GM18520 (cell line): Measurements from ENCODE around the gene GOLGA6B.
A peak's percentile ranks its signal among the peaks of the same experiment; 100 is the strongest.
"Not testable (repeated sequence)": the region's sequence is repeated elsewhere in the genome, so short reads cannot be mapped to it uniquely, and the experiment has no call there.

Source experiments
- ATAC-seq: cut with Tn5 transposase; IDR thresholded peaks from one replicate; pipeline ENCODE4 v1.9.1; 2021; ENCODE audit not compliant: unreplicated experiment

GOLGA6B gene

GRCh38 chr15:72665706-72666105 lies 11.2 kb downstream of the GOLGA6B start:
- ATAC-seq, result not testable (repeated sequence)

DNA sequence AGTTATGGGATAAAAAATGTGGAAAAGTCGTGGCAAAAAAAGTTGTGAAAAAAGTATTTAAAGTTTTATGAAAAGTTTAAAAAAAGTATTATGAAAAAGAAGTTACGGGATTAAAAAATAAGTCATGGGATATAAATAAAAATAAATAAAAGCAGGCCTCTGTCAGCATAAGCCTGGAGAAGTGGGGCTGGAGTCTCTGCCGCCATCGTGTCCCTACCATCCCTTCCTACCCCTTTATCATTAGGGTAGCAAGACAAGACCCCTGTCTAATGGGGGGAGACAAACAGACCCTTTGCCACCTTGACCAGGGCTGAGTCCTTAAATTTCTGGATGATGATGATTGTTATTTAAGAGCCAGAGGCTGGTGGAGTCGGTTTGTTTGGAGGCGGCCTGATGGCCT lies 15.3 kb downstream of the GOLGA6B start:
- not testable (repeated sequence) for ATAC-seq

- peak; percentile 45 for ATAC-seq
Observed at GRCh38 chr15:72670656-72671352, 16.3 kb downstream of the GOLGA6B start.

DNA sequence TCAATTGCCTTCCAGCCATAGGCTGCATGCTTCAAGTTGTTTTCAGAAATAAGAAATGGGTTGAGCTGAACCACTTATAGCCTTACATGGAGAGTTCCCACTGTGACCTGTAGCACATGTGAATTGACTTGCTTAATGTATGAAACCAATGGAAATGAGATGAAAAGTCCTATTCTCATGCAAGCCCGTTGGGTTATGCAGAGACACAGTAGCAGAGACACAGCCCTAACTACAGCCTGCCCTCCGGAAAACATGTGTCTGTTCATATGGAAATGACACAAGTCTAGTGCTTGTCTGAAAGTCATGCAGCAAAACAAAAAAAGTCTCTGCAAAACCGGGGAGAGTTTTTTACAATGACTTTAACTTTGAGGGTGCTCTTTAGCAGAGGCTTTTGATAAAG lies 17.0 kb downstream of the GOLGA6B start:
- ATAC-seq, result no peak

GRCh38 chr15:72676838-72677237 lies 22.3 kb downstream of the GOLGA6B start:
- ATAC-seq, result no peak

DNA sequence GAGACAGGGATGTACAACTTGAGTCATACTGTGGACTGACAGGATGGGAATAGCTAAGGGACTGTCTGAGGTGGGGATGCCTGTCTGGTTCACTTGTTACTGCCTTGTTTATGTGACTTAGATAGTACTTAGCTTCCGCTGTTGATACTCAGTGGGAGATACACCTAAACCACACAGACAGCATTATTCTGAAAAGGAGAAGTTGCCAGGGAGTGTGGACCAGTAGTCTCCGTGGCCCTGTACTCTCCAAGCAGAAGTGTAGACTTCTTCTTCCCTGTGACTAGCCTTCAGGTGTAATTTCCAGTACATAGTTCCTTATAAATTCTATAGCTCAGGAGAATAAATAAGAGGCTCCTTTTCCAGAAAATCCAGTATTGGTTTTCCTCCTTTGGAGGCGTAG lies 26.4 kb downstream of the GOLGA6B start:
- ATAC-seq, result no peak

GRCh38 chr15:72682772-72683171 lies 28.3 kb downstream of the GOLGA6B start:
- no peak for ATAC-seq

DNA sequence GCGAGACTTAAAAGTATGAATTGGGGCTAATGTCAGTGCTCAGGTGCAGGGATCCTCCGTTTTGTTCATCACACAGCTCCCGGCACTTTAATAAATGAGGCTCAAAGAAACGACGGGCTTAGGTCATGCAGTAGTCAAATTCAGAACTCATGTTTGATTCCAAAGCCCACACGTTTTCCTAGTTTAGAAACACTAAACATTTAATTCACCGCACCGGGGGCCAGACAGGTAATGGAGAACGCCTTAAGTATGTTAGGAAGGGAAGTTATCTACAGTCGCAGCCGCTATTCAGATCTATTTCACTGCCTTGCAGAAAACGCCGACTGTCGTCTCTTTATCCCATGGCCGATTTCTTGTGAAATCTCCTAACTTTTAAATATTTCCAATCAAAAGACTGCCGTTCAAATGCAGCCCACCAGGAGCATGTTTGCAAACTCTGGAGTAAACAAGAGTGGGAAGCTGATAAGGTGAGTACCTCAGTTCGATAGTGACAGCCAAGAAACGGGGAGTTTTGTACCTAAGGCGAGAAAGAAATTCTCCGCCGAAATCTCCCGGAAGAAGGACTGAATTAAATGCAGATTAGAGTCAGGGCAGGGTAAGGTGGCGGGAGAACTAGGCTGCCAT lies 30.9 kb downstream of the GOLGA6B start:
- ATAC-seq, result no peak

GRCh38 chr15:72685925-72686794 lies 31.7 kb downstream of the GOLGA6B start, which contains the start of the genes BBS4 and HIGD2B:
Gene BBS4 (plus strand): TSS chr15:72686207. CDS start chr15:72686228, 21 bp downstream.
Gene HIGD2B (minus strand): TSS chr15:72686182. CDS start chr15:72676374, 9,808 bp downstream.
- ATAC-seq, result peak; percentile 81

GRCh38 chr15:72688697-72689096 lies 34.2 kb downstream of the GOLGA6B start:
- ATAC-seq, result no peak

DNA sequence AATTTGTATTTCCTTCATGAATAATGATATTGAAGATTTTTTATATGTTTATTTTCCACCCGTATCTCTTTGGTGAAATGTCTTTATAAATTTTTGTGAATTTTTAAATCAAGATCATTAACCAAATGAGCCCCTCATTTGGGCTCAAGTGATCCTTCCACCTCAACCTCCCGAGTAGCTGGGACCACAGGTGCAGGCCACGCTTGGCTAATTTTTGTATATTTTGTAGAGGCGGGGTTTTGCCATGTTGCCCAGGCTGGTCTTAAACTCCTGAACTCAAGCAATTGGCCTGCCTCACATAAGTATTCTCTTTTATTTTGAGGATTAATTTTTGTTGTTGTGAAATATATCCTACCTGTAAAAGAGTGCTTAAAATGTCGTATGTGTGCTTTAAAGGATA lies 36.4 kb downstream of the GOLGA6B start:
- ATAC-seq, result no peak

GRCh38 chr15:72698938-72699337 lies 44.4 kb downstream of the GOLGA6B start:
- ATAC-seq, result no peak

DNA sequence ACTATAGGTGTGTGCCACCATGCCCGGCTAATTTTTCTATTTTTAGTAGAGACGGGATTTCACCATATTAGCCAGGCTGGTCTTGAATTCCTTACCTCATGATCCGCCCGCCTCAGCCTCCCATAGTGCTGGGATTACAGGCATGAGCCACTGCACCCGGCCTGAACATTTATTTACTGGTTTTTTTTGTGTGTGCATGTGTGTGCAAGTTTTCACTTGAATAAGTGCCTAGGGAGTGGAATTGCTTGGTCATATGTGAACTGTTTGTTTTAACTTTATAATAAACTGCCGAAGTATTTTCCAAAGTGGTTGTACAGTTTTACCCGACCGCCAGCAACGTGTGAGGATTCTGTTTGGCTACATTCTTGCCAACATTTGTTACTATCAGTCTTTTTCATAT lies 45.6 kb downstream of the GOLGA6B start:
- ATAC-seq, result no peak

DNA sequence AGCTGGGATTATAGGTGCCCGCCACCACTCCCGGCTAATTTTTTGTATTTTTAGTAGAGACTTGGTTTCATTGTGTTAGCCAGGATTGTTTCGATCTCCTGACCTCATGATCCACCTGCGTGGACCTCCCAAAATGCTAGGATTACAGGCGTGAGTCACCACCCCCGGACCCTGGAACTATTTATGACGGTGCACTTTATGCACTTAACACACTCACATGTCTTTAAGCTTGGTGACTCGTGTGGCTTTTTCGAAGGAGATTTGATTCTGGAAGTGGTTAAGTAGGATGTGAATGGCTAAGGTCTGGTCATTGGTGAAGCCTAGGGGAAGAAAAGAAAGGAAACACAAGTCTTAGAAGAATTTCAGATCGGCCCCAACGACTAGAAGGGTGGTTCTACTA lies 51.8 kb downstream of the GOLGA6B start:
- ATAC-seq, result no peak

- not testable (repeated sequence) for ATAC-seq
Observed at GRCh38 chr15:72708551-72709303, 54.2 kb downstream of the GOLGA6B start.
